GM21360 (cell line): ENCODE results near the gene GALNT10.

Source experiments
- ATAC-seq: cut with Tn5 transposase; IDR thresholded peaks from one replicate; pipeline ENCODE4 v1.9.1; 2021; ENCODE audit warnings: mild to moderate bottlenecking, moderate library complexity; ENCODE audit not compliant: unreplicated experiment

The GALNT10 gene

GRCh38 chr5:154461531-154461930, 271.0 kb downstream of the GALNT10 start:
- no peak for ATAC-seq

GRCh38 chr5:154464438-154464837, 273.9 kb downstream of the GALNT10 start:
- no peak for ATAC-seq

DNA sequence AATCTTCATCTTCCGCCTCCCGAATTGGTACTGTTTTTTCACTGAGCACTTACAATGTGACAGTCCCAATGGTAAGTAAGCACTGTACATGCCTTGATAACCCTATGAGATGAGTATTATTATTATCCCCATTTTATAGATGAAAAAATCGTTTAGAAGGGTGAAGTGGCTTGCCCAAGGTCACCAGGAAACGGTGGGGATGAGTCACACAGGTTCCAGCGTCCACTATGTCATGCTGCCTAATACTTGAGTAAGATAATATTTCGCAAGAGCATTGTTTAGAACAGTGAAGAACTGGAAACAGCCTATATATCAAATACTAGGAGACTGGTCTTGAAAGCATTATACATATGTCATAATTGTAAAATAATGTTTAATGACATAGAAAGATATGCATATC, 274.6 kb downstream of the GALNT10 start:
- no peak for ATAC-seq

DNA sequence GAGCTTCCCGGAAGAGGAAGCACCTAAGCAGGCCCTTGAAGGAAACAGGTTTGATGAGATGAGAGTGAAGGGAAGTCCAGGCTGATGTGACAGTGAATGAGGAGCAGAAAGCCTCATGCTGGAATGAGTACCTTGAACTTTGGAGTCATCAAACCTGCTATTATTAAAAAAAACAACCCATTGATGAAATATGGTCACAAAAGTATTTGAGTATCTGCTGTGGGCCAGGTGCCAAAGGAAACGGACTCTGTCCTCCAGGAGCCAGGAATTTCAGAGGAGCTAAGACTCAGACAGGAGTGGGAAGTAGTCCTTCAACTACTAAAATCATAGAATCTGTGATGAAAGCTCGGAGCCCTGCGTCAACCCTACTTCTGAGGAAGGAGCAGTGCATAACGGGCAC, 275.6 kb downstream of the GALNT10 start:
- no peak for ATAC-seq

GRCh38 chr5:154466671-154467070, 276.1 kb downstream of the GALNT10 start:
- ATAC-seq: no peak

DNA sequence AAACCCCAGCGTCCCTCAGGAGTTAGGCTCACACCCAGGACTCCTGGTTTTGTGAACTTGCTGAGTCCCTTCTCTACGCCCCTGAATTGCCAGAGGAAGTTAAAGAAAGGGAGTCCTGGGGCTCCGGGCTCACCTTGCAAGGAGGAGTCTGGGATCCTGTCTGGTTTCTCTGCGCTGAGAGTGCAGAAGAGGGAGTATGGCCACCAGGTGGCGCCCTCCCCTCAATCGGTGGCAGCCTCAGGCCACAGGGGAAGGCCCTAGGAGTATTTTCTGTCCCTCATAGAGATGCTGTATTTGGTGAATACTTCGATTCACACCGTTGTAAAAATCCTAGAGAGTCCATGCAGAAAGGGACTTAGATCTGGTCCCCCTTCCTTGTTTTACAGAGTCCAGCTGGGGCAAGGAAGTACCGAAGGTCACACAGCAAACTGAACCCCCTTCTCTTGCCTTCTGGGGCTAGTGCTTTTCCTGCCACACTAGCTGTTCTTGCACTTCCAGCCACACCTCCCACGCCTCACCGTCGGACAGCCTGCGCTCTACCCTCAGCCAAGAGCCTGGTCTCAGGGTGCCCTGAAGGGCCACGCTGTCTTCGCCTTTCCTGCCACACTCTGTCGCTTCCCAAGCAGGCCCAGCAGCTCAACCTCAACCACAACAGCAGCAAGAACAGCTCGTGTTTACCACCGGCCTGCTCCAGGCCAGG, 277.3 kb downstream of the GALNT10 start:
- peak; percentile 92 for ATAC-seq

DNA sequence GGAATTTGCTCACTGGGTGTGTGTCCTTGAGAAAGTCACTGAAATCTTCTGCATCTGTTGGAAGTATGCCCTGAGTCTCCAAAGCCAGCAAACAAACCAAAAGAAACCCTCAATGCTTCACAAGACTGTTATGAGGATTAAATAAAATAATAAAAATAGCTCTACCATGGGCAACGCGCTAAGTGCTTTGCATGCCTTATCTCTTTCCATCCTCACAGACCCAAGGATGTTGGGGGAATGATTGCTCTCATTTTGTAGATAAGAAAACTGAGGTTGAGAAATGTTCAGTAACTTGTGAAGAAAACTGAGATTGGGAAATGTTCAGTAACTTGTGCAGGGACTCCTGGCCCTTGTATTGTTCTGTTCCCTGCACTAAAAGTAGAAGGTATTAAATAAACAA, 279.6 kb downstream of the GALNT10 start:
- no peak for ATAC-seq
